SU-DHL-6 (cell line): Measurements from ENCODE around the gene FABP3.

Source experiments
- EZH2phosphoT487 ChIP-seq: fragments of 200-600 bp; sonication (generic), shearing (Covaris generic); conservative IDR thresholded peaks from 2 replicates; pipeline ENCODE4 v1.6.1; 2018; ENCODE audit warnings: mild to moderate bottlenecking, antibody characterized with exemption, low read length, moderate library complexity, mixed read lengths
- TF ChIP-seq, protein P1 (sequence below): fragments of 200-600 bp; sonication (generic); IDR thresholded peaks from one replicate; pipeline ENCODE4 v1.5.1; 2017; ENCODE audit warnings: antibody characterized with exemption, mild to moderate bottlenecking, low read length, moderate library complexity; ENCODE audit not compliant: insufficient read depth, poor library complexity, severe bottlenecking

DNA sequence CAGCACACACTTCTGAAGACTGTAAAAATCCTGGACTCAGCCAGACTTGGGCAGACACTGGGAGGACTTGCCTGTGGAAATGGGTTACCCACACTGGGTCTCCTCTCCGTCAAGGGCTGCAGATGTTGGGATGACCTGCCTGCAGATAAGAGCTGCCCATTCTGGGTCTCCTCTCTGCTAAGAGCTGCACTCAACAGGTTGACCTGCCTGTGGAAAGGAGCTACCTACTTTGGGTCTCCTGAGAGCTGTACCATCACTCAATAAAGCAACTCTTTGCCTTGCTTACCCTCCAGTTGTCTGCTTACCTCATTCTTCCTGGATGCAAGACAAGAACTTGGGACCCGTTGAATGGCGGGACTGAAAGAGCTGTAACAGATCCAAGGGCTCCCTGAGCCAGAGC lies 47.9 kb downstream of the FABP3 start:
- TF ChIP-seq, protein P1, sequence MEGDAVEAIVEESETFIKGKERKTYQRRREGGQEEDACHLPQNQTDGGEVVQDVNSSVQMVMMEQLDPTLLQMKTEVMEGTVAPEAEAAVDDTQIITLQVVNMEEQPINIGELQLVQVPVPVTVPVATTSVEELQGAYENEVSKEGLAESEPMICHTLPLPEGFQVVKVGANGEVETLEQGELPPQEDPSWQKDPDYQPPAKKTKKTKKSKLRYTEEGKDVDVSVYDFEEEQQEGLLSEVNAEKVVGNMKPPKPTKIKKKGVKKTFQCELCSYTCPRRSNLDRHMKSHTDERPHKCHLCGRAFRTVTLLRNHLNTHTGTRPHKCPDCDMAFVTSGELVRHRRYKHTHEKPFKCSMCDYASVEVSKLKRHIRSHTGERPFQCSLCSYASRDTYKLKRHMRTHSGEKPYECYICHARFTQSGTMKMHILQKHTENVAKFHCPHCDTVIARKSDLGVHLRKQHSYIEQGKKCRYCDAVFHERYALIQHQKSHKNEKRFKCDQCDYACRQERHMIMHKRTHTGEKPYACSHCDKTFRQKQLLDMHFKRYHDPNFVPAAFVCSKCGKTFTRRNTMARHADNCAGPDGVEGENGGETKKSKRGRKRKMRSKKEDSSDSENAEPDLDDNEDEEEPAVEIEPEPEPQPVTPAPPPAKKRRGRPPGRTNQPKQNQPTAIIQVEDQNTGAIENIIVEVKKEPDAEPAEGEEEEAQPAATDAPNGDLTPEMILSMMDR = no peak
- TF ChIP-seq EZH2phosphoT487 = no peak
